ENCODE data around the gene FILIP1L.
"Not testable (repeated sequence)": the region's sequence is repeated elsewhere in the genome, so short reads cannot be mapped to it uniquely, and the experiment has no call there.

FILIP1L gene

GRCh38 chr3:100098784-100099070 lies 15.6 kb downstream of the FILIP1L start:
- DNase-seq = no peak

GRCh38 chr3:100097919-100098783 lies 16.1 kb downstream of the FILIP1L start:
- no peak for DNase-seq

GRCh38 chr3:100096866-100097265 lies 17.4 kb downstream of the FILIP1L start:
- DNase-seq = no peak

DNA sequence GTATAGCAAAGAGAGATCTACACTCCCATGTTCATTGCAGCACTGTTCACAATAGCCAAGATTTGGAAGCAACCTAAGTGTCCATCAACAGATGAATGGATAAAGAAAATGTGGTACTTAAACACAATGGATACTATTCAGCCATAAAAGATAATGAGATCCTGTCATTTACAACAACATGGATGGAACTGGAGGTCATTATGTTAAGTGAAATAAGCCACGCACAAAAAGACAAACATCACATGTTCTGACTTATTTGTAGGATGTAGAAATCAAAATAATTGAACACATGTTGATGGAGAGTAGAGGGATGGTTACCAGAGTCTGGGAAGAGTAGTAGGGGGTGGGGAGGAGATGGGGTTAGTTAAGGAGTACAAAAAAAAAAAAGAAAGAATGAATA lies 18.0 kb downstream of the FILIP1L start:
- not testable (repeated sequence) for DNase-seq

DNA sequence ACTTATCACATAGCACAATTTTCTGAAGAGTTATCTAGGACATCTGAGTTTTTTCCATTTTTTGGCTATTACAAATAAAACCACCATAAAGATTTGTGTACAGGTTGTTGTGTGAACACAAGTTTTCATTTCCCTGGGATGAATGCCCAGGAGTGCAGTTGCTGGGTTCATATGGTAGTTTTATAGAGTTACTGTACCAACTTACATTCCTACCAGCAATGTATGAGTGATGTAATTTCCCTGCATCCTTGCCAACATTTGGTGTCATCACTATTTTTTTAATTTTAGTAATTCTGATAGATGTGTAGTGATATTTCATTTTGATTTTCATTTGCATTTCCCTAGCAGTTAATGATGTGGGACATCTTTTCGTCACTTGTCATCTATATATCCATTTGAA lies 20.5 kb downstream of the FILIP1L start:
- no peak for DNase-seq

DNA sequence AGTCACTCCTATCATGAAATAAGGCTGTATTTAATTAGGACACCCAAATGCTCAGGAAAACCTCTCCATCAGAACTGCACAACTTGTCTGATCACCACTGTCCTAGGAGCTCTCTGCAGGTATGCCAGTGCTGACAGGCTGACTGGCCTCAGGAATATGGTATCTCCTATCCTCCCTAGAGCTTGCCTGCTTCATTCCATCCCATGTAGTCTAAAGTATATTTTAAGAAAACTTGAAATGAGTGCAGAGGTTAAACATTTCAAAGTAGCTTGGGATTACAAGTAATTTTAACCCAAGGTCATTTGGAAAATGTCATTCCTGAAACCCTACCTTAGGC lies 23.7 kb downstream of the FILIP1L start:
- DNase-seq = no peak

DNA sequence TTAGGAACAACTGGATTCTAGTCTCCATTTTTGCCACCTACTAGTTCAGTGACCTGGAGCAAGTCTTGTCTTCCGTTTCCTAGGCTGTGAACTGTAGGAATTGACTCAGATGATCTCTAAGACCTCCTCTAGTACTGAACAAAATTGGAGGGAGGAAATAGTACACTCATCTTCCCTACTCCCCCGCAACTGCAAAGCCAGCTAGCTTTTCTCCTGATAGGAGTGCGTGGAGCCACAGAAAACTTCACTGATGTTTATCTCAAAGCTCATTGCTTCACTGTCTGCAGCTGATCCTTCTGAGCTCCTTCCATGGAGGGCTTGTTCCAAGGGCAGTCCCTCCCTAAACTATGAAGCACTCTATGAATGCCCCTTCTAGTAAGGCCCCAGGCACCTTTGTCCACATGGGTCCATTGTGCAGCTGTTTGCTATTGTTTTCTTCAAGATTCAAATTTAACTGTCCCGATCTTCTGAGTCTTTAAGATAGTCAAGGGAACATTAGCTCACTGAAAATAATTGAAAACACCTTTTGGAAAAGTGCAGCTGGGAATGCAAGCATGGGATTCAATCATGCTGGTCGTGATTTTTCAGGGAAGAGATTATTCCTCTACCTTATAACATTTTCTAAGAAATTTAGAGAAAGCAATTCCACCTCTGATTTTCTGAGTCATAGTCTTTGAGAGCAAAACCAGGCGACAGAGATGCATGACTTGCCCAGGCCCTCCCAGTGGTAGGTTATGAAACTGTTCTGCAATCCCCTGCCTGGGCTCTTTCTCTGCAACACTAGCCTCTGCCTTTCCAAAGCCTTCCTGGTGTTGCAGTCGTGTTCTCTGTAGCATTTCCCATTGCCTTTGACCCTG lies 24.3 kb downstream of the FILIP1L start:
- no peak for DNase-seq

- no peak for DNase-seq
Measured at GRCh38 chr3:100088735-100089368, 25.4 kb downstream of the FILIP1L start.

GRCh38 chr3:100087198-100087597 lies 27.1 kb downstream of the FILIP1L start:
- DNase-seq = no peak

DNA sequence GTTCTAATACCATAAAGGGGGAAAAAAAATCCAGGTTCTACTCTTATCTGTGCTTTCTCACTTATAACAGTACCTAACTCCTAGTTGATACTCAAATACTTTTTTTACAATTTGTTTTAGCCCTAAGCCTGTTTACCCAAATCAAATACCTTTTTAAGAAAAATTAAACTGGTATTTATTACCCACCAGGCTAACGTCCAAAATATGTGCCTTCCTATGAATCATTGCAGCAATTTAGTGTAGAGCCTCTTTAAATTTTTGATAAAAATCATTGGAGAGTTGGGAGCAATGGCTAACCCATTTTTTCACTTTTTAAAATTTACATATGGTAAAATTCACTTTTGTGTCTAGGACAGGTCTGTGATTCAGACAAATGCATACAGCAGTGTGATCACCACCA lies 27.9 kb downstream of the FILIP1L start:
- DNase-seq = no peak

DNA sequence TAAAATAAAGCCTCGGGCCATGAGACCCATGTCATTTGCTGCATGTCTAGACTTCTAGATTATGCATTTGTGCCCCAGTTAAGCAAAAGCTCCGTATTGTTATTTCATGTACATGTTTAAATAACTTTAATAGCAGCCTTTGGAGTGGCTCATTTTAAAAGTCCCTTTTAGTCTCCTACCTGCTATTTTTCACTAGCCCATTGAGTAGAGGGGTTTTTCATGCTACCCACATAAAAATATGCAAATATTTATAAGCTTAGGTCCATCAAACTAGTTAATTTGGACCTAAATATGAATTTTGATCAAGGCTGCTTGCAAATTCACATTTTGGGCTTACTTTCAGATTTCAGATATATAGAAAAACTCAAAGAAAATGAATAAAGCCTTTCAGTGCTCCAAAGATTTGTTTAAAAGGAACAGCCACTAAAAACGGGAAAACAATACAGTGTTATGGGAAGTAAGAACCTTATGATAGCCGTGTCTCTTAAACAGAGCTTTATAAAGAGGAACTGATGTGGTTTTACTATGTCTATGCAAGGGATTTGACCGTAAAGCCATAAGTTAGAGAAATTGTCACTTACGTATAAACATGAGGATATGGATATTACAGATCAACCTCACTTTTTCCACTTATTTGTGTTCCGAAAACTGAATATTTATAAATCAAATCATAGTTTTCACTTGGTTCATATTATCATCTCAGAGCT lies 30.0 kb downstream of the FILIP1L start:
- no peak for DNase-seq

GRCh38 chr3:100083209-100083608 lies 31.1 kb downstream of the FILIP1L start:
- no peak for DNase-seq

GRCh38 chr3:100082714-100083113 lies 31.6 kb downstream of the FILIP1L start:
- no peak for DNase-seq

GRCh38 chr3:100081986-100082692 lies 32.2 kb downstream of the FILIP1L start:
- no peak for DNase-seq

GRCh38 chr3:100081311-100081710 lies 33.0 kb downstream of the FILIP1L start:
- no peak for DNase-seq

DNA sequence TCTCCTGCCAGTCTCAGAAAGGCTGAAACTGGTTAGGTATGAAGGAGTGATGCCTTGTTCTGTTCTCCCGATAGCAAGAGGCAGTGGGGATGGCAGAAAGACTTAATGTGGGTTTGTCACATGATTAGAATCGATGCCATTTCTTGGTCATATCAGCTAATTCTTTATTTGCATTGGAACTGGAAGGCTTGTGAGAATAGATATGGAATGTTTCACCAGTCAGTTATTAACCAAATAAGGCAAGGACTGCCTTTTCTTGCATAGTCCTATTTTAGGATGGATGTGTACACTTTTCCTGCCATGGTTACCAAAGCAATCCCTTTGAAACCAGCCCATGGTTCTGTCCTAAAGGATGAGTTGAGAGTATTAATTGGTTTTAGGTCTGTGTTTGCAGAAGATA lies 33.7 kb downstream of the FILIP1L start:
- DNase-seq = no peak

DNA sequence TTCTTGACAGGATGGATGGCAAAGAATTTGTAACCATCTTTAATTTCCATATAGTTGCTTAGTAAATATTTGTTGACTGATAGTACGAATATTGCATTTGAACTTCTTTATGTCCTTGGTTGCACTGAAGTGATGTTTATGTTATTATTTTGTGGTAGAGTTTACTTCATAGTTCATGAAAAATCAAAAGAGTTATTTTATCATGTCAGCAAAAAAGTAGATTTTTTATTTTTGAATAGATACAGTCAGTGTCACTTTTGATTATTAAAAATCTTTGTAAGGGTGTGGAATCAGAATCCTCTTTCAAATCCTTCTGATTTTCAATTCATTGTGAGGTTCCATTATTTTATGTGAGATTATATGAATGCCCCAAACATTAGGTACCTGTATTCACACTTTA lies 35.0 kb downstream of the FILIP1L start:
- DNase-seq = no peak

GRCh38 chr3:100076731-100077529 lies 37.4 kb downstream of the FILIP1L start:
- no peak for DNase-seq

DNA sequence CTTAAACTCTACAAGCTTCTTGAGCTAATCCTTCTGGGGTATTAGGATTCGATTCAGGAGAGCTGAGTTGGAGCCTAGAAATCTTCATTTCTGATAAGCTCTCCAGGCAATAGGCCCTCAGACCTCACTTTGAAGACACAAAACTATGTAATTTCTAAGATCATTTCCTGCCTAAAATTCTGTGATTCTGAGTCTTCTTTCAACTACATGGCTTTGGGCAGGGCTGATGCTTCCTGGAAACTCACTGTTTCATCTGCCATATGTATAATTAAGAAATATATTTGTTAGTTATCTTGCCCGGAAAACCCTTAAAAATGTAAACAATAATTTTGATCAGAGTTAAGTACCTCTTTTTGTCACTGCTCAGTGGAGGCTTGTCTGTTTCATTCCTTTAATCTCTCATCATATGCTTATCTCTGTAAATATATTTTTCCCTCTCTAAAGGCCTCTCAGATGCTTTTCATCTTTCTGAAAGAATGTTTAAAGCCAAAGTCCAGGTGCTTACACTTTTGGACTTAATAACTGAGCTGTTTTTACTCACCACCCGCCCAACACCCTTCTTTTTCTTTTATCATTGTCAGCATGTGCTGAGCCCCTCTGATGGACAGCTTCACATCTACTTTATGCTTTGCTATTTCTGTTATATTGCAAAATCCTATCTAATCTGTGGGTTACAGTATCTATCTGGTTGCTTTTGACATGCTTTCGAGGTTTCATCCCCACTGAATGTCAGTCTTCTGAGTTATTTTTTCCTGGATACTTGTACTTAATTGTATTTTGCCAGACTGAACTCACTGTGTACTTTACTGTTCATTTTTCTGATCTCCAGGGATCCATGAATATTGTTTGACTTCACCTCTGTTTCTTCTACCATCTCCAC lies 38.2 kb downstream of the FILIP1L start:
- DNase-seq = no peak

GRCh38 chr3:100075196-100075595 lies 39.1 kb downstream of the FILIP1L start:
- DNase-seq = no peak
